Astrocyte (in vitro differentiated cells and primary cell): ENCODE data around the gene CCDC66. TPM values are rescaled to one million over a fixed set of nuclear protein-coding genes. Genes with fewer than 3 reads are reported as not detected.

Experiments
- DNase-seq: peaks from one replicate; pipeline ENCODE4 v3.0.0-alpha.2; 2010; ENCODE audit warnings: low read depth
- FAIRE-seq: peaks from 2 replicates; lab custom pipeline; 2011; peaks lifted over from hg19 to GRCh38; lab: Jason Lieb, UNC
- H2AFZ ChIP-seq: 2 replicates; pipeline ENCODE4 v1.6.0; 2012; ENCODE audit warnings: low read depth, low read length, inconsistent platforms
- H3K27ac ChIP-seq: 2 replicates; pipeline ENCODE4 v1.5.1; 2011; ENCODE audit warnings: low read depth, low read length, inconsistent platforms
- H3K27me3 ChIP-seq: 2 replicates; pipeline ENCODE4 v1.6.0; 2011; ENCODE audit warnings: low read length, inconsistent platforms; ENCODE audit not compliant: insufficient read depth
- H3K36me3 ChIP-seq: 2 replicates; pipeline ENCODE4 v1.5.1; 2011; ENCODE audit warnings: low read length, inconsistent platforms; ENCODE audit not compliant: insufficient read depth
- H3K4me1 ChIP-seq: 2 replicates; pipeline ENCODE4 v1.5.1; 2011; ENCODE audit warnings: low read length, inconsistent platforms; ENCODE audit not compliant: insufficient read depth
- H3K4me2 ChIP-seq: 2 replicates; pipeline ENCODE4 v1.6.0; 2012; ENCODE audit warnings: low read length, inconsistent platforms
- H3K4me3 ChIP-seq: 2 replicates; pipeline ENCODE4 v1.5.1; 2011; ENCODE audit warnings: low read depth, mild to moderate bottlenecking, low read length, inconsistent platforms; ENCODE audit not compliant: insufficient read depth
- H3K79me2 ChIP-seq: 2 replicates; pipeline ENCODE4 v1.6.0; 2012; ENCODE audit warnings: mild to moderate bottlenecking, low read length, inconsistent platforms; ENCODE audit not compliant: insufficient read depth
- H3K9ac ChIP-seq: 2 replicates; pipeline ENCODE4 v1.6.0; 2012; ENCODE audit warnings: mild to moderate bottlenecking, low read length, inconsistent platforms
- H3K9me3 ChIP-seq: 2 replicates; pipeline ENCODE4 v1.5.1; 2012; ENCODE audit warnings: low read depth, mild to moderate bottlenecking, low read length, inconsistent platforms; ENCODE audit not compliant: insufficient read depth
- H4K20me1 ChIP-seq: 2 replicates; pipeline ENCODE4 v1.6.0; 2012; ENCODE audit warnings: low read length, inconsistent platforms; ENCODE audit not compliant: insufficient read depth
- H3K27ac Mint-ChIP-seq: one replicate; pipeline ENCODE4 v1.8.0; 2021; ENCODE audit warnings: mild to moderate bottlenecking, mixed read lengths; ENCODE audit not compliant: unreplicated experiment
- H3K27me3 Mint-ChIP-seq: one replicate; pipeline ENCODE4 v1.8.0; 2021; ENCODE audit warnings: low read depth, mixed read lengths; ENCODE audit not compliant: unreplicated experiment
- H3K36me3 Mint-ChIP-seq: one replicate; pipeline ENCODE4 v1.8.0; 2021; ENCODE audit warnings: low read depth, mixed read lengths; ENCODE audit not compliant: unreplicated experiment
- H3K4me1 Mint-ChIP-seq: one replicate; pipeline ENCODE4 v1.8.0; 2021; ENCODE audit warnings: low read depth, mixed read lengths; ENCODE audit not compliant: unreplicated experiment
- H3K4me3 Mint-ChIP-seq: one replicate; pipeline ENCODE4 v1.8.0; 2021; ENCODE audit warnings: mild to moderate bottlenecking, moderate library complexity, mixed read lengths; ENCODE audit not compliant: unreplicated experiment
- H3K9me3 Mint-ChIP-seq: one replicate; pipeline ENCODE4 v1.8.0; 2021; ENCODE audit warnings: mild to moderate bottlenecking, mixed read lengths; ENCODE audit not compliant: unreplicated experiment
- EZH2 ChIP-seq: IDR thresholded peaks from 2 replicates; pipeline ENCODE4 v1.6.1; 2012; ENCODE audit warnings: mild to moderate bottlenecking, low read length, inconsistent platforms; ENCODE audit not compliant: insufficient read depth
- total RNA-seq: library from RNA; stranded (reverse); gene quantifications from 2 replicates; pipeline ENCODE4 v1.2.1, GENCODE V29; 2021
- TF ChIP-seq, protein P1 (sequence below): IDR thresholded peaks from 2 replicates; pipeline ENCODE4 v1.5.1; 2011; ENCODE audit warnings: low read depth, mild to moderate bottlenecking, inconsistent platforms, low read length, moderate library complexity; ENCODE audit not compliant: insufficient read depth

CCDC66 gene
- total RNA-seq, 1 donor from 2014 or later = 11.2 TPM

DNA sequence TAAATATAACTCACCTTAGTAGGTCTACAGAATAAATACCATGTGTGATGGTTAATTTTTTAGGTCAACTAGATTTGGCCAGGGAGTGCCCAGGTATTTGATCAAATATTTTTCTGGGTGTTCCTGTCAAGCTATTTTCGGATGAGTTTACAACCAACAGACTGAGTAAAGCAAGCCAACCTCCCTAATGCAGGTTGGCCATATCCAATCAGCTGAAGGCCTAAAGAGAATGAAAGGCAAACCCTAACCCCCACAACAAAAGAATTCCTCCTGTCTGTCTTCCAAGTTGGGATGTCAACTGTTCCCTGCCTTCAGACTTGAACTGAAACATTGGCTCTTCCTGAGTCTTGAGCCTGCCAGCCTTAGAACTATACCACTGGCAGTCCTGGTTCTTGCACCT, 97.5 kb downstream of the CCDC66 start:
- H3K79me2 ChIP-seq = peaks cover 59% of the 10 kb centered on the region
- TF ChIP-seq, protein P1, sequence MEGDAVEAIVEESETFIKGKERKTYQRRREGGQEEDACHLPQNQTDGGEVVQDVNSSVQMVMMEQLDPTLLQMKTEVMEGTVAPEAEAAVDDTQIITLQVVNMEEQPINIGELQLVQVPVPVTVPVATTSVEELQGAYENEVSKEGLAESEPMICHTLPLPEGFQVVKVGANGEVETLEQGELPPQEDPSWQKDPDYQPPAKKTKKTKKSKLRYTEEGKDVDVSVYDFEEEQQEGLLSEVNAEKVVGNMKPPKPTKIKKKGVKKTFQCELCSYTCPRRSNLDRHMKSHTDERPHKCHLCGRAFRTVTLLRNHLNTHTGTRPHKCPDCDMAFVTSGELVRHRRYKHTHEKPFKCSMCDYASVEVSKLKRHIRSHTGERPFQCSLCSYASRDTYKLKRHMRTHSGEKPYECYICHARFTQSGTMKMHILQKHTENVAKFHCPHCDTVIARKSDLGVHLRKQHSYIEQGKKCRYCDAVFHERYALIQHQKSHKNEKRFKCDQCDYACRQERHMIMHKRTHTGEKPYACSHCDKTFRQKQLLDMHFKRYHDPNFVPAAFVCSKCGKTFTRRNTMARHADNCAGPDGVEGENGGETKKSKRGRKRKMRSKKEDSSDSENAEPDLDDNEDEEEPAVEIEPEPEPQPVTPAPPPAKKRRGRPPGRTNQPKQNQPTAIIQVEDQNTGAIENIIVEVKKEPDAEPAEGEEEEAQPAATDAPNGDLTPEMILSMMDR = no peak
- TF ChIP-seq EZH2 = no peak
- H3K4me2 ChIP-seq = no peak overlapping the region
- Mint-ChIP-seq H3K9me3 (no peaks in the 10 kb centered on the region), H3K27ac (no peak overlapping the region), H3K4me1 (peaks cover 4% of the 10 kb centered on the region), H3K4me3 (no peak overlapping the region), H3K36me3 (peaks cover 23% of the 10 kb centered on the region), H3K27me3 (no peaks in the 10 kb centered on the region)
- DNase-seq (no peak), FAIRE-seq (no peak)
- peaks cover 44% of the 10 kb centered on the region for H4K20me1 ChIP-seq
- no peaks in the 10 kb centered on the region for H3K4me1 ChIP-seq
- H3K9me3 ChIP-seq = no peaks in the 10 kb centered on the region
- H3K27ac ChIP-seq = no peak overlapping the region
- H2AFZ ChIP-seq = no peak overlapping the region
- no peaks in the 10 kb centered on the region for H3K27me3 ChIP-seq
- no peak overlapping the region for H3K4me3 ChIP-seq
- peaks cover 28% of the 10 kb centered on the region for H3K36me3 ChIP-seq
- H3K9ac ChIP-seq = no peak overlapping the region

DNA sequence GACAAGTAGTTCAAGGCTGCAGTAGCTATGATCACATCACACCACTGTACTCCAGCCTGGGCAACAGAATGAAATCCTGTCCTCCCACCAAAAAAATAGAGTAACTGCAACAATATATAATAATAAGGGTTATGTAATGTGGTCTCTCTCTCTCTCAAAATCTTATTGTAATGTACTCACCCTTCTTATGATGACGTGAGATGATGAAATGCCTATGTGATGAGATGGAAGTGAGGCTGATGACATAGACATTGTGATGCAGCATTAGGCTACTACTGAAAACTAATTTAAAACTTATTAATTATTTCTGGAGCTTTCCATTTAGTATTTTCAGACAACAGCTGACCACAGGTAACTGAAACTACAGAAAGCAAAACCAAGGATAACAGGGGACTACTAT, 98.7 kb downstream of the CCDC66 start:
- Histone ChIP-seq H3K27ac (no peak overlapping the region), H3K79me2 (peaks cover 47% of the 10 kb centered on the region)
- no peak for FAIRE-seq

DNA sequence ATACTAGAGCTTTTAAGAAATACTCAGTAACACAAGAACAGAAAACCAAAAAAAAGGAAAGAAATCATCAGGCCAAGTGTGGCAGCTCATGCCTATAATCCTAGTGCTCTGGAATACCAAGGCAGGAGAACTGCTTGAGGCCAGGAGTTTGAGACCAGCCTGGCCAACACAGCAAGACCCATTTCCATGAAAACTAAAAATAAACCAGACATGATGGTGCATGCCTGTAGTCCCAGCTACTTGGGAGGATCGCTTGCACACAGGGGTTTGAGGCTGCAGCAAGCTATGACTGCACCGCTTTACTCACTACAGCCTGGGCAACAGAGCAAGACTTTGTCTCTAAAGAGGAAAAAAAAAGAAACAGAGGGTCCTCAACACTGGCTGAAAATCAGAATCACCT, 107.8 kb downstream of the CCDC66 start:
- Histone ChIP-seq H3K27me3 (no peaks in the 10 kb centered on the region), H2AFZ (no peak overlapping the region), H3K4me1 (no peaks in the 10 kb centered on the region), H3K27ac (no peak overlapping the region), H3K4me3 (no peak overlapping the region), H3K9me3 (no peaks in the 10 kb centered on the region), H3K36me3 (peaks cover 51% of the 10 kb centered on the region), H4K20me1 (peaks cover 11% of the 10 kb centered on the region), H3K79me2 (no peaks in the 10 kb centered on the region), H3K4me2 (no peak overlapping the region), H3K9ac (no peak overlapping the region)
- DNase-seq = no peak
- Mint-ChIP-seq H3K36me3 (peaks cover 11% of the 10 kb centered on the region), H3K4me1 (no peaks in the 10 kb centered on the region), H3K27me3 (no peaks in the 10 kb centered on the region), H3K4me3 (no peak overlapping the region), H3K9me3 (no peaks in the 10 kb centered on the region), H3K27ac (no peak overlapping the region)
- no peak for FAIRE-seq
- no peak for TF ChIP-seq EZH2
- TF ChIP-seq, protein P1 = no peak

More for the DNA sequence above, 98.7 kb downstream of the CCDC66 start:
- H3K9me3 ChIP-seq = no peaks in the 10 kb centered on the region
- peaks cover 36% of the 10 kb centered on the region for H4K20me1 ChIP-seq
- no peak overlapping the region for H3K4me3 Mint-ChIP-seq
- H3K36me3 ChIP-seq = peaks cover 35% of the 10 kb centered on the region
- no peak overlapping the region for H3K9ac ChIP-seq
- H2AFZ ChIP-seq = no peak overlapping the region
- peaks cover 4% of the 10 kb centered on the region for H3K4me1 Mint-ChIP-seq
- H3K9me3 Mint-ChIP-seq = no peaks in the 10 kb centered on the region
- peaks cover 23% of the 10 kb centered on the region for H3K36me3 Mint-ChIP-seq
- H3K27me3 ChIP-seq = no peaks in the 10 kb centered on the region
- H3K4me1 ChIP-seq = no peaks in the 10 kb centered on the region
- H3K4me2 ChIP-seq = no peak overlapping the region
- no peak overlapping the region for H3K27ac Mint-ChIP-seq
- TF ChIP-seq EZH2 = no peak
- TF ChIP-seq, protein P1 = no peak
- no peak overlapping the region for H3K4me3 ChIP-seq
- H3K27me3 Mint-ChIP-seq = no peaks in the 10 kb centered on the region
- DNase-seq = no peak
